Kidney (tissue), 14 donors: ENCODE measurements around the gene AEBP1. TPM values are rescaled to one million over a fixed set of nuclear protein-coding genes. Genes with fewer than 3 reads are reported as not detected.
A peak's percentile ranks its signal among the peaks of the same experiment; 100 is the strongest.

Source experiments
- DNase-seq, 5 donors: peaks; one replicate each; pipeline ENCODE4 v3.0.0-alpha.2; 2013 to 2020
- FAIRE-seq: peaks from 2 replicates; lab custom pipeline; 2012; peaks lifted over from hg19 to GRCh38; lab: Jason Lieb, UNC
- H3K27ac ChIP-seq, 2 donors: one replicate each; pipeline ENCODE4 v1.7.0; 2013; ENCODE audit warnings: low read depth in 2 of 2, low read length in 2 of 2, inconsistent platforms in 1 of 2
- H3K27me3 ChIP-seq: one replicate; pipeline ENCODE4 v1.7.1; 2013; ENCODE audit warnings: low read length, inconsistent platforms; ENCODE audit not compliant: control insufficient read depth, insufficient read depth
- H3K36me3 ChIP-seq, 3 donors: one replicate each; pipeline versions ENCODE4 v1.7.0 to v1.7.1; 2013; ENCODE audit warnings: low read length in 3 of 3, control low read depth in 1 of 3, inconsistent platforms in 1 of 3; ENCODE audit not compliant: insufficient read depth in 3 of 3, control insufficient read depth in 2 of 3
- H3K4me1 ChIP-seq, 3 donors: one replicate each; pipeline versions ENCODE4 v1.7.0 to v1.7.1; 2013; ENCODE audit warnings: low read length in 3 of 3, inconsistent platforms in 1 of 3, low read depth in 1 of 3; ENCODE audit not compliant: control insufficient read depth in 2 of 3, insufficient read depth in 2 of 3
- H3K4me3 ChIP-seq, 3 donors: one replicate each; pipeline versions ENCODE4 v1.7.0 to v1.8.1; 2013; ENCODE audit warnings: low read length in 3 of 3, control low read depth in 1 of 3, inconsistent platforms in 1 of 3
- H3K9ac ChIP-seq, 3 donors: one replicate each; pipeline versions ENCODE4 v1.7.0 to v1.7.1; 2013; ENCODE audit warnings: low read length in 3 of 3, control low read depth in 1 of 3, inconsistent platforms in 1 of 3
- H3K9me3 ChIP-seq, 3 donors: one replicate each; pipeline versions ENCODE4 v1.7.0 to v1.7.1; 2013; ENCODE audit warnings: low read length in 3 of 3, control low read depth in 1 of 3, inconsistent platforms in 1 of 3; ENCODE audit not compliant: control insufficient read depth in 2 of 3, insufficient read depth in 1 of 3
- CTCF ChIP-seq: IDR thresholded peaks from 3 replicates; pipeline ENCODE4 v1.5.1; 2012; ENCODE audit warnings: mild to moderate bottlenecking, moderate library complexity, borderline replicate concordance; ENCODE audit not compliant: insufficient read depth; ENCODE audit errors: extremely low read depth
- intact Hi-C: fragments of 100-400 bp; cut with DNase I; formaldehyde crosslinking; loops from one replicate; pipeline ENCODE4 v1.11.1; 2022
- polyA plus RNA-seq: library from polyadenylated mRNA; stranded (reverse); fragments of 350-450 nt; fragmentation: Illumina TruSeq; extraction: RNeasy Lipid Tissue Mini Kit (QIAGEN cat#74804); gene quantifications from one replicate; pipeline ENCODE4 v1.2.3, GENCODE V29; 2014; ENCODE audit warnings: low read depth, low replicate concordance; ENCODE audit not compliant: insufficient read depth
- total RNA-seq: library from RNA; stranded (reverse); fragmentation: NEBNext Ultra II Directional; extraction: Animal tissue kit (Norgen Biotek cat#: 25700); gene quantifications from one replicate; pipeline ENCODE4 v1.2.1, GENCODE V29; 2021
- donor health status: control.
- donor health status: control.
- donor health status: control.
- donor health status: control.
- donor health status: control.
- donor health status: DM: yes; HTN: yes; CAD: no.
- donor health status: Normal renal cell carcinoma (clear cell type).

The AEBP1 gene
- total and polyA plus RNA-seq, 2 donors from 2014 or later, result 89.4 to 164 TPM

- no peaks in the 10 kb centered on the region for H3K9me3 ChIP-seq
- H3K9ac ChIP-seq, result no peak overlapping the region
- FAIRE-seq (no peak), DNase-seq (peak in 1 of 5 donors; percentile 47)
- no peaks in the 10 kb centered on the region for H3K27me3 ChIP-seq
- peaks cover 2 to 43% (median 3%) of the 10 kb centered on the region in 3 donors for H3K36me3 ChIP-seq
- intact Hi-C loops, result no loop called here
- TF ChIP-seq CTCF, result no peak
- H3K4me1 ChIP-seq, result peaks cover 3 to 50% (median 46%) of the 10 kb centered on the region in 3 donors
- peak overlapping the region in 1 of 2 donors; percentile 67 for H3K27ac ChIP-seq
- no peak overlapping the region for H3K4me3 ChIP-seq
Observed at GRCh38 chr7:44075296-44076075, 28.7 kb upstream of the AEBP1 start.

- DNase-seq (peak in 1 of 5 donors; percentile 69), FAIRE-seq (no peak)
- H3K27me3 ChIP-seq, result no peaks in the 10 kb centered on the region
- intact Hi-C loops, result no loop called here
- no peak overlapping the region for H3K9ac ChIP-seq
- H3K36me3 ChIP-seq, result peaks cover 2 to 47% (median 7%) of the 10 kb centered on the region in 3 donors
- no peak overlapping the region for H3K4me3 ChIP-seq
- H3K27ac ChIP-seq, result peak overlapping the region; percentile 42 to 67
- no peaks in the 10 kb centered on the region for H3K9me3 ChIP-seq
- TF ChIP-seq CTCF, result no peak
- peaks cover 3 to 57% (median 51%) of the 10 kb centered on the region in 3 donors for H3K4me1 ChIP-seq
Observed at GRCh38 chr7:44076101-44076895, 27.8 kb upstream of the AEBP1 start.

GRCh38 chr7:44077061-44077460, 27.1 kb upstream of the AEBP1 start:
- TF ChIP-seq CTCF, result no peak
- H3K4me3 ChIP-seq, result no peak overlapping the region
- H3K36me3 ChIP-seq, result peaks cover 2 to 47% (median 7%) of the 10 kb centered on the region in 3 donors
- no peaks in the 10 kb centered on the region for H3K27me3 ChIP-seq
- DNase-seq (peak in 1 of 5 donors; percentile 61), FAIRE-seq (no peak)
- peaks cover 3 to 55% (median 51%) of the 10 kb centered on the region in 3 donors for H3K4me1 ChIP-seq
- intact Hi-C loops, result no loop called here
- H3K9me3 ChIP-seq, result no peaks in the 10 kb centered on the region
- no peak overlapping the region for H3K27ac ChIP-seq
- H3K9ac ChIP-seq, result no peak overlapping the region
